ENCODE results near the gene KIF27.
"Not testable (repeated sequence)": the region's sequence is repeated elsewhere in the genome, so short reads cannot be mapped to it uniquely, and the experiment has no call there.

Gene KIF27

GRCh38 chr9:83817011-83817355 is 104.2 kb downstream of the KIF27 start:
- DNase-seq (ENCODE audit: extremely low spot score, insufficient read length, low read depth); FAIRE-seq: not testable (repeated sequence)

GRCh38 chr9:83815120-83815519 is 106.1 kb downstream of the KIF27 start:
- not testable (repeated sequence) for FAIRE-seq; DNase-seq (ENCODE audit: extremely low spot score, insufficient read length, low read depth)

- peak; percentile 55 for FAIRE-seq
- DNase-seq (ENCODE audit: extremely low spot score, insufficient read length, low read depth), result not testable (repeated sequence)
These were observed 112.0 kb downstream of the KIF27 start for GRCh38 chr9:83809213-83809612.

- DNase-seq (ENCODE audit: extremely low spot score, insufficient read length, low read depth); FAIRE-seq: not testable (repeated sequence)
These were observed 116.8 kb downstream of the KIF27 start for GRCh38 chr9:83804454-83804853.

- not testable (repeated sequence) for DNase-seq (ENCODE audit: extremely low spot score, insufficient read length, low read depth); FAIRE-seq
These were observed 117.3 kb downstream of the KIF27 start for GRCh38 chr9:83803941-83804340.

- no peak for DNase-seq (ENCODE audit: extremely low spot score, insufficient read length, low read depth)
- FAIRE-seq, result peak; percentile 53
These were observed 120.8 kb downstream of the KIF27 start for GRCh38 chr9:83800236-83801033.

GRCh38 chr9:83794051-83794450 is 127.2 kb downstream of the KIF27 start:
- FAIRE-seq (no peak), DNase-seq (ENCODE audit: extremely low spot score, insufficient read length, low read depth) (no peak)

GRCh38 chr9:83792746-83793145 is 128.5 kb downstream of the KIF27 start:
- DNase-seq (ENCODE audit: extremely low spot score, insufficient read length, low read depth) (no peak), FAIRE-seq (no peak)

All from GM18507 (cell line).